ENCODE measurements around the gene PLAAT4. TPM values are rescaled to one million over a fixed set of nuclear protein-coding genes. Genes with fewer than 3 reads are reported as not detected.

The PLAAT4 gene
- total RNA-seq, 1 experiment from 2014 or later, result 3.5 TPM

DNA sequence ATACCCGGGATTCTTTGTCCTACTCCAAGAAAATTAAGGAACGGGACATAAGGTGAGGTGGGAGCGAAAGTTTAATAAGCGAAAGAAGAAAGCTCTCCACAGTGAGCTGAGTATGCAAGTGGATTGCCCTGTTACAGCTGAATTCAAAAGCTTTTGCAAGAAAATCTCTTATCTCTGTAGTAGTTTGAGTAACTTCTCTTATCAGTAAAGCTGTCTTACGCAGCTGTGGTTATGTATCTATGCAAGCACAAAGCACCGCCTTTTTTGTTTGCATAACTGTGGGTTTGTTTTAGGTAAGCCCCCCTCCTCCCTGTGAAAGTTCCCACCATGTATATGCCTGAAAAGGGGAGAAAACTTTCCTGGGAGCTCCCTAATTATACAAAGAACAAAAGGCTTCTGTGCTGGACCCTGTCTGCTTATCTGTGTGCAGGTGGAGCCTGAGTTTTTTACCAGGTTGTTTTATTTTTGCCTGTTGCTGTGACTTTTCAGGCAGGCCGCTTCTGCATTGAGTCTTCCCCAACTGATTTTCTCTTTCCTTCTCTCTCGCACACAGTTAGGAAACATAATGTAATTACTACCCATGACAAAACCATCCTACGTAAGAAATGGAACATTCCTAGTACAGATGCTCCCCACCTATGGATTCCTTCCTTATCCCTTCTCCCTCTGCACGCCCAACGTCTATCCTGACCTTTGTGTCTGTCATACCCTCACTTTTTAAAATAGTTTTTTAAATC is 44.8 kb upstream of the PLAAT4 start:
- H3K27ac ChIP-seq (ENCODE audit: insufficient read length, low read depth, low read length), result no peak overlapping the region
- H3K56ac ChIP-seq (ENCODE audit: insufficient read length, low read depth, low read length), result no peak overlapping the region
- WGBS (ENCODE audit: extremely low coverage, insufficient read length, low lambda C conversion rate), result no CpG with 5 or more reads among the region's 11 CpGs
- no peaks in the 10 kb centered on the region for H3K27me3 Mint-ChIP-seq (ENCODE audit: low read depth)
- no peak overlapping the region for H2BK15ac ChIP-seq (ENCODE audit: low read depth, low read length)
- H3T11ph ChIP-seq (ENCODE audit: low read length), result no peak overlapping the region
- H4K20me1 ChIP-seq (ENCODE audit: control insufficient read depth, insufficient read depth, insufficient read length), result no peaks in the 10 kb centered on the region
- H3K23me2 ChIP-seq (ENCODE audit: insufficient read length, low read depth, low read length, poor library complexity, severe bottlenecking), result peaks cover 18% of the 10 kb centered on the region
- H3K4me1 ChIP-seq (ENCODE audit: insufficient read depth, low read length), result 0 out of 2 replicates have a peak, but pooled peaks cover 2% of the 10 kb centered on the region
- no peaks in the 10 kb centered on the region for H3K79me2 ChIP-seq (ENCODE audit: insufficient read depth, low read length)
- H3K4me1 Mint-ChIP-seq, result peaks cover 36 to 45% of the 10 kb centered on the region in 2 experiments
- H2BK5ac ChIP-seq (ENCODE audit: insufficient read length, low read length), result no peak overlapping the region
- DNase-seq, result no peak
- TF ChIP-seq, protein P1, sequence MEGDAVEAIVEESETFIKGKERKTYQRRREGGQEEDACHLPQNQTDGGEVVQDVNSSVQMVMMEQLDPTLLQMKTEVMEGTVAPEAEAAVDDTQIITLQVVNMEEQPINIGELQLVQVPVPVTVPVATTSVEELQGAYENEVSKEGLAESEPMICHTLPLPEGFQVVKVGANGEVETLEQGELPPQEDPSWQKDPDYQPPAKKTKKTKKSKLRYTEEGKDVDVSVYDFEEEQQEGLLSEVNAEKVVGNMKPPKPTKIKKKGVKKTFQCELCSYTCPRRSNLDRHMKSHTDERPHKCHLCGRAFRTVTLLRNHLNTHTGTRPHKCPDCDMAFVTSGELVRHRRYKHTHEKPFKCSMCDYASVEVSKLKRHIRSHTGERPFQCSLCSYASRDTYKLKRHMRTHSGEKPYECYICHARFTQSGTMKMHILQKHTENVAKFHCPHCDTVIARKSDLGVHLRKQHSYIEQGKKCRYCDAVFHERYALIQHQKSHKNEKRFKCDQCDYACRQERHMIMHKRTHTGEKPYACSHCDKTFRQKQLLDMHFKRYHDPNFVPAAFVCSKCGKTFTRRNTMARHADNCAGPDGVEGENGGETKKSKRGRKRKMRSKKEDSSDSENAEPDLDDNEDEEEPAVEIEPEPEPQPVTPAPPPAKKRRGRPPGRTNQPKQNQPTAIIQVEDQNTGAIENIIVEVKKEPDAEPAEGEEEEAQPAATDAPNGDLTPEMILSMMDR (conservative IDR thresholded peaks at IDR 0.05), result no peak
- peaks cover 0 to 21% (median 5%) of the 10 kb centered on the region in 3 experiments; a peak in 4 of 7 replicates for H3K36me3 Mint-ChIP-seq (ENCODE audit: insufficient read depth in 1 of 3, low read depth in 3 of 3)
- H3K9me3 Mint-ChIP-seq, result peaks cover 8 to 19% of the 10 kb centered on the region in 2 experiments
- peak overlapping the region; percentile 34 for H3K4me2 ChIP-seq (ENCODE audit: insufficient read depth, insufficient read length, low read length)
- no peak overlapping the region for H4K91ac ChIP-seq (ENCODE audit: insufficient read length, low read depth, low read length)
- no peaks in the 10 kb centered on the region for H3K79me1 ChIP-seq (ENCODE audit: insufficient read depth, low read depth, low read length, poor library complexity, severe bottlenecking)
- no peak overlapping the region for H3K14ac ChIP-seq (ENCODE audit: insufficient read depth, low read length)
- H2BK120ac ChIP-seq (ENCODE audit: low read depth, low read length, poor library complexity, severe bottlenecking), result no peak overlapping the region
- no peak overlapping the region for H2BK12ac ChIP-seq (ENCODE audit: insufficient read length, low read depth, low read length)
- no peak overlapping the region for H4K5ac ChIP-seq (ENCODE audit: insufficient read length, low read depth, low read length)
- no peak overlapping the region for H3K18ac ChIP-seq (ENCODE audit: insufficient read length, low read depth, low read length)
- H4K8ac ChIP-seq (replicated peaks; ENCODE audit: insufficient read length, low read depth, low read length), result no peak overlapping the region
- H3K9ac ChIP-seq (ENCODE audit: extremely low read depth, insufficient read length, low read length), result no peak overlapping the region
- H2AFZ ChIP-seq (ENCODE audit: low read length), result no peak overlapping the region
- H3K9me3 ChIP-seq (ENCODE audit: control insufficient read depth, low read depth, low read length), result peaks cover 5% of the 10 kb centered on the region
- H3K27me3 ChIP-seq (ENCODE audit: insufficient read depth, low read length), result 0 out of 2 replicates have a peak, but pooled peaks cover 2% of the 10 kb centered on the region
- H2AK5ac ChIP-seq (ENCODE audit: insufficient read length, low read length), result no peak overlapping the region
- no peak overlapping the region for H2BK20ac ChIP-seq (ENCODE audit: low read depth, low read length, poor library complexity, severe bottlenecking)
- peak overlapping the region in 1 of 3 experiments; percentile 40; a peak in 1 of 7 replicates for H3K27ac Mint-ChIP-seq
- no peak overlapping the region for H3K23ac ChIP-seq (ENCODE audit: insufficient read length, low read depth, low read length)
- no peak overlapping the region for H3K4ac ChIP-seq (ENCODE audit: low read depth, low read length)
- peak overlapping the region; percentile 50 to 71; a peak in 4 of 5 replicates for H3K4me3 Mint-ChIP-seq

Measured in H9 (cell line).